GM18873 (cell line): ENCODE data around the gene SORBS1.

Experiments
- ATAC-seq: cut with Tn5 transposase; IDR thresholded peaks from one replicate; pipeline ENCODE4 v1.9.1; 2021; ENCODE audit warnings: mild to moderate bottlenecking, moderate library complexity, moderate number of reproducible peaks; ENCODE audit not compliant: unreplicated experiment, low FRiP score

The SORBS1 gene

GRCh38 chr10:95422233-95422632, 138.9 kb downstream of the SORBS1 start:
- ATAC-seq = no peak

DNA sequence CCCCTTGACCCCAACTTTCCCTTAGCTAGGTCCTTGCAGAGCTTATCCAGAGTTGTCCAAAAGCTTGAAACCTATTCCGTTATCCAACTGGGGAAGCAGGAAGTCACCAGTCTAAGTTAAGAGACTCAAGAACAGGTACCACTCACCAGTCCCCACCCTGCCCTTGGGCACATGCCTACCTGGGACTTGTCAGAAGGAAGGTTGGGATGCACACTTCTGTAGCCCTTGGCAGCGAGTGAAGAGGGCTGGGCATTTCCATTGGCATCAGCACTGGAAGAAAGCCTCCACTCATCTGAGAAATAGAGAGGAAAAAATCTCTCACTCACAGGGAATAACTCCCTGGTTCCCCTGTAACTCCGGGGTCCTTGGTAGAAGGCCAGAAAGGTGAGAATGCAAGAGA, 139.4 kb downstream of the SORBS1 start:
- ATAC-seq = no peak

DNA sequence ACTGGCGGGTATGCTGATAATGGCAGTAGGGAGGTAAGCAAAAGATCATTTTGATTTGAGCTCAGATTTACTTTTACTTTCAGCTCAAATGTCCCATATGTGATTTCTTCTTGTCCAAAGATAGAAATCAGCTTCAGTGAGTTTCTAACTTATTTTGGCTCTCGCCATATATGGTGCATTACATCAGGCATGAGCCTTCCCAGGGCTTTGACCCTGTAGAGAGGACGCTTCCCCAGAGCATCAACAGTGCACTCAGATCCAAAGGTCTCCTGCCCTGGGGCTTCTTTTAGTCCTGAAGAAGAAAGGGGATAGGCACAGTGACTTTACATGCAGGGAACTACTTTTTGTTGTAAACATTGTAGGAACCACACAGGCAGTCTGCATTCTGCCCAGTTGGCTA, 141.8 kb downstream of the SORBS1 start:
- no peak for ATAC-seq

- no peak for ATAC-seq
Observed at GRCh38 chr10:95416973-95417372, 144.2 kb downstream of the SORBS1 start.

GRCh38 chr10:95416270-95416669, 144.9 kb downstream of the SORBS1 start:
- no peak for ATAC-seq

DNA sequence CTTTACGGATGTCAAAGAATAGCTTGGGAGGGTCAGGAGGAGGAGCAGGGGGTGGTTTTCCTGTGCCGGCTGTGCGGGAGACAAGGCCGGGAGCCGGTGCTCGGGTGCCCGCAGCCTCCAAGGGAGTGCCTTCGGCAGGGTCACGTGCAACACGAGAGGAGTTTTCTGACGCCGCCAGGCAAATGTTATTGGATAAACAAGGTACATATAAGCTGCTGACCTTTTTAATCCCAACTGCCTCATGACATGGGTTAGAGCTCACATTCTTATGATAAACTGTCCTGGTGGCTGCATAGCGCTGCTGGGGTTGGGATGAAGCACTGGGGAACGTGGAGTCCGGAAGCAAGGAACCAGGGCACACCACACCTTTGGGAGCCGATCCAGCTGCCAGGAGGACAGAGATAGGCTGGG, 145.5 kb downstream of the SORBS1 start:
- ATAC-seq = no peak

DNA sequence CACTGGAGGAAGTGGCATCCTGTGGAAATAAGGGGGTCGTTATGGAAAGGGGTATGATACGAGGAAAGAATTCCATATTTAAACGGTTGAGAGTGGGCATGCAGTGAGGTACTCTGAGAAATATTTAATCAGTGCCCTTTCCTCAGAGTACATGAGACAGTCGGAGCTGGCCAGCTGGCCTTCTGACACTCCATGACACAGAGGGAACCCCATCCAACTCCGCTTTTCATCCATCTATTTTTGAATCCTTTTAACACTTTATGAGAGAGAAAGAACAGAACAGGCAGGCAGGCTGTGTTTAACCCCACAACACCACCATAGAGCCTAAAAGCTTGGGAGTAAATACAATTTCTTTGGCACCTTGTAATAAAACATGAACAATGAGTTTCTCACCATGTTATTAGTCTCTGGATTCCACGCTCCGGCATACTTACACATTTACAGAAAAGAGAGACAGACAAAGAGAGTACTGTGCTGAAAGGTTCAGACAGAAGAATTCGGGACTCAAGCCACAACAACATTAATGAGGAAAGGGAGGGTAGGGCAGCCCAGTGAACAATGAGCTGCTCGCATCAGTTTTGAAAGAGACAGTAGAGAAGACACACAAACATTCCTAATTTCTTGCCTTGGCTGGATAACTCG, 146.2 kb downstream of the SORBS1 start:
- no peak for ATAC-seq

- no peak for ATAC-seq
Observed at GRCh38 chr10:95414016-95414830, 146.9 kb downstream of the SORBS1 start.

- ATAC-seq = no peak
Observed at GRCh38 chr10:95413588-95413987, 147.6 kb downstream of the SORBS1 start.

DNA sequence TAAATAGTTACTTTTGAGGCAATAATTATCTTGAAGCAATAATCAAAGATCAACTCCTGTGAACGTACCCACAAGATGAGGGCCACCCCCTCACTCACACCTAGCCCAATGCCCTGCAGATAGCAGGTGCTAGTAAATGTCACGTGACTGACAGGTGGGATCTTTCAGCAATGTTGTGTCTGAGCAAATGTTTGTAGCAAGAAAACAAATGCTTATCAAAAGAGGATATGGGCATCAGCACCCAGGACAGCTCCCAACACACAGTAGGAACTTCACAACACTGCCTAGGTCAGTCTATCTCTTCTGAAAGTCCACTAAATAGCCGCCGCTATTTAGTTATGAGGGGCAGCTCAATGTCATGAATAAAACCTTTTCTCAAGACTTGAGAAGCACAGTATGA, 149.5 kb downstream of the SORBS1 start:
- ATAC-seq = no peak

GRCh38 chr10:95408983-95409873, 151.9 kb downstream of the SORBS1 start:
- ATAC-seq = no peak

- ATAC-seq = no peak
Observed at GRCh38 chr10:95408148-95408960, 152.8 kb downstream of the SORBS1 start.

- ATAC-seq = no peak
Observed at GRCh38 chr10:95407546-95407945, 153.6 kb downstream of the SORBS1 start.

GRCh38 chr10:95406651-95407280, 154.4 kb downstream of the SORBS1 start:
- ATAC-seq = no peak

- no peak for ATAC-seq
Observed at GRCh38 chr10:95405655-95406054, 155.5 kb downstream of the SORBS1 start.

DNA sequence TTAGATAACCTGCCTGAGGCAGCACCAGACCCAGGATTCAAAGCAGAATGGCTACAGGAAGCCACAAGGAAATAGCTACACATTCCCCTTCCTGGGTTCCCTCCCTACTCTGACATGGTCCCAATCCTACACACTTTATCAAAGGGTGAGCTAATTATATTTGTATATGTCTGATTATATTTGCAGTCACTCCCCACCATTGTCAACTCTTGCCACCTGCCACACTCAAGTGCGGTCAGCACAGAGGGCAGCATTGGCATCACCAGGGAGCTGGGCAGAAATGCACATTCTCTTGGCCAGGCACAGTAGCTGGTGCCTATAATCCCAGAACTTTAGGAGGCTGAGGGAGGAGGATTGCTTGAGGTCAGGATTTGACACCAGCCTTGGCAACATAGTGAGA, 156.3 kb downstream of the SORBS1 start:
- no peak for ATAC-seq

- no peak for ATAC-seq
Observed at GRCh38 chr10:95404462-95404858, 156.7 kb downstream of the SORBS1 start.

DNA sequence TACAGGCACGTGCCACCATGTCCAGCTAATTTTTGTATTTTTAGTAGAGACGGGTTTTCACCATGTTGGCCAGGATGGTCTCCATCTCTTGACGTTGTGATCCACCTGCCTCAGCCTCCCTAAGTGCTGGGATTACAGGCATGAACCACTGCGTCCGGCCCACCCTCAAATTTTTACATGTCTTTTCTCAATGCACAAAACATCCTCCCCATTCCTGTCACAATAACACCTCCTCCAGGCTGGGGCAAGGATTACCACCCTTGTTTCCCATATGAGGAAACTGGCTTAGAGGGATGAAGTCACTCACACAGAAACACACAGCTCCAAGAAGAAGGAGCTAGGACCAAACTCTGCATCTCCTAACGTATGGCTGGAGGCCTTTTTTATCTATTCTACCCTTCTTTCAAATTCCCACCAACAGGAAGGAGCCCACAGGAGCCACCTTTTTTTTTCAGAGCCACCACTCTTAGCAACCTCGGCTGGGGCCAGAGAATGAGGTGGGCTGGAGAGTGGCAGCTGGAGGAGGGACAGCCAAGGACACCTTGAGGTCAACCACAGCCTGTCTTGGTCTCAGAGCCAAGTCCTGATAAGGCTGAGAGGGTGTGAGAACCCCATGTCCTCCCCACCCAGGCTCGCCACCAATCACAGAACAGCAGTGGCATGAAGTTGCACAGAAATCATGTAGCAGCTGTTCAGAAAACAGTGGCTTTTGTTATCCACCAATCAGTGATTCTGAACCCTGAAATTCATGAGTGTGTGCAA, 157.3 kb downstream of the SORBS1 start:
- no peak for ATAC-seq
